Keratinocyte (primary cell): ENCODE data around the gene MGAT5B.

Source experiments
- EZH2 ChIP-seq: IDR thresholded peaks from one replicate; pipeline ENCODE4 v1.6.1; 2012; ENCODE audit warnings: inconsistent platforms, mild to moderate bottlenecking, low read length, moderate library complexity
- TF ChIP-seq, protein P1 (sequence below), 3 experiments: IDR thresholded peaks in 1 of 3; conservative IDR thresholded peaks in 1 of 3; optimal IDR thresholded peaks in 1 of 3; 2 replicates in 2 of 3; 3 replicates in 1 of 3; pipeline versions ENCODE3 to v1.5.1; 2011; ENCODE audit warnings: low read length in 3 of 3, mild to moderate bottlenecking in 3 of 3, moderate library complexity in 2 of 3, control low read depth in 1 of 3, inconsistent platforms in 1 of 3; ENCODE audit not compliant: insufficient read depth in 2 of 3; ENCODE audit errors: extremely low read depth in 1 of 3

- TF ChIP-seq, protein P1, sequence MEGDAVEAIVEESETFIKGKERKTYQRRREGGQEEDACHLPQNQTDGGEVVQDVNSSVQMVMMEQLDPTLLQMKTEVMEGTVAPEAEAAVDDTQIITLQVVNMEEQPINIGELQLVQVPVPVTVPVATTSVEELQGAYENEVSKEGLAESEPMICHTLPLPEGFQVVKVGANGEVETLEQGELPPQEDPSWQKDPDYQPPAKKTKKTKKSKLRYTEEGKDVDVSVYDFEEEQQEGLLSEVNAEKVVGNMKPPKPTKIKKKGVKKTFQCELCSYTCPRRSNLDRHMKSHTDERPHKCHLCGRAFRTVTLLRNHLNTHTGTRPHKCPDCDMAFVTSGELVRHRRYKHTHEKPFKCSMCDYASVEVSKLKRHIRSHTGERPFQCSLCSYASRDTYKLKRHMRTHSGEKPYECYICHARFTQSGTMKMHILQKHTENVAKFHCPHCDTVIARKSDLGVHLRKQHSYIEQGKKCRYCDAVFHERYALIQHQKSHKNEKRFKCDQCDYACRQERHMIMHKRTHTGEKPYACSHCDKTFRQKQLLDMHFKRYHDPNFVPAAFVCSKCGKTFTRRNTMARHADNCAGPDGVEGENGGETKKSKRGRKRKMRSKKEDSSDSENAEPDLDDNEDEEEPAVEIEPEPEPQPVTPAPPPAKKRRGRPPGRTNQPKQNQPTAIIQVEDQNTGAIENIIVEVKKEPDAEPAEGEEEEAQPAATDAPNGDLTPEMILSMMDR (optimal IDR thresholded peaks at IDR 0.05 in 1 of 3, IDR thresholded peaks at IDR 0.05 in 1 of 3, conservative IDR thresholded peaks at IDR 0.05 in 1 of 3; ENCODE audit: extremely low read depth in 1 of 3, insufficient read depth in 2 of 3, low read length in 3 of 3) = no peak
- no peak for TF ChIP-seq EZH2
Measured at GRCh38 chr17:76847031-76847430, 21.2 kb upstream of the MGAT5B start.
